Measurements from ENCODE around the gene CHML.

CHML gene

GRCh38 chr1:241631674-241632073 is 8.5 kb downstream of the CHML start:
- Mint-ChIP-seq H3K36me3 (ENCODE audit: low read depth) (peaks cover 61% of the 10 kb centered on the region), H3K4me3 (no peak overlapping the region), H3K27ac (no peak overlapping the region), H3K27me3 (ENCODE audit: low read depth, poor library complexity) (no peaks in the 10 kb centered on the region), H3K4me1 (peaks cover 10% of the 10 kb centered on the region), H3K9me3 (peaks cover 31% of the 10 kb centered on the region)
- DNase-seq, result no peak
- TF ChIP-seq, protein P1, sequence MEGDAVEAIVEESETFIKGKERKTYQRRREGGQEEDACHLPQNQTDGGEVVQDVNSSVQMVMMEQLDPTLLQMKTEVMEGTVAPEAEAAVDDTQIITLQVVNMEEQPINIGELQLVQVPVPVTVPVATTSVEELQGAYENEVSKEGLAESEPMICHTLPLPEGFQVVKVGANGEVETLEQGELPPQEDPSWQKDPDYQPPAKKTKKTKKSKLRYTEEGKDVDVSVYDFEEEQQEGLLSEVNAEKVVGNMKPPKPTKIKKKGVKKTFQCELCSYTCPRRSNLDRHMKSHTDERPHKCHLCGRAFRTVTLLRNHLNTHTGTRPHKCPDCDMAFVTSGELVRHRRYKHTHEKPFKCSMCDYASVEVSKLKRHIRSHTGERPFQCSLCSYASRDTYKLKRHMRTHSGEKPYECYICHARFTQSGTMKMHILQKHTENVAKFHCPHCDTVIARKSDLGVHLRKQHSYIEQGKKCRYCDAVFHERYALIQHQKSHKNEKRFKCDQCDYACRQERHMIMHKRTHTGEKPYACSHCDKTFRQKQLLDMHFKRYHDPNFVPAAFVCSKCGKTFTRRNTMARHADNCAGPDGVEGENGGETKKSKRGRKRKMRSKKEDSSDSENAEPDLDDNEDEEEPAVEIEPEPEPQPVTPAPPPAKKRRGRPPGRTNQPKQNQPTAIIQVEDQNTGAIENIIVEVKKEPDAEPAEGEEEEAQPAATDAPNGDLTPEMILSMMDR (IDR thresholded peaks at IDR 0.05), result no peak

- no peaks in the 10 kb centered on the region for H3K27me3 Mint-ChIP-seq (ENCODE audit: low read depth, poor library complexity)
- H3K4me3 Mint-ChIP-seq, result no peak overlapping the region
- H3K4me1 Mint-ChIP-seq, result peaks cover 5% of the 10 kb centered on the region
- TF ChIP-seq, protein P1 (IDR thresholded peaks at IDR 0.05), result no peak
- no peak for DNase-seq
- peaks cover 53% of the 10 kb centered on the region for H3K36me3 Mint-ChIP-seq (ENCODE audit: low read depth)
- no peak overlapping the region for H3K27ac Mint-ChIP-seq
- peaks cover 26% of the 10 kb centered on the region for H3K9me3 Mint-ChIP-seq
Measured at GRCh38 chr1:241630899-241631298, 9.3 kb downstream of the CHML start.

GRCh38 chr1:241630476-241630875 is 9.7 kb downstream of the CHML start:
- H3K4me1 Mint-ChIP-seq, result peaks cover 5% of the 10 kb centered on the region
- H3K27ac Mint-ChIP-seq, result no peak overlapping the region
- TF ChIP-seq, protein P1 (IDR thresholded peaks at IDR 0.05), result no peak
- H3K27me3 Mint-ChIP-seq (ENCODE audit: low read depth, poor library complexity), result no peaks in the 10 kb centered on the region
- DNase-seq, result no peak
- no peak overlapping the region for H3K4me3 Mint-ChIP-seq
- H3K9me3 Mint-ChIP-seq, result peaks cover 22% of the 10 kb centered on the region
- H3K36me3 Mint-ChIP-seq (ENCODE audit: low read depth), result peaks cover 49% of the 10 kb centered on the region

DNA sequence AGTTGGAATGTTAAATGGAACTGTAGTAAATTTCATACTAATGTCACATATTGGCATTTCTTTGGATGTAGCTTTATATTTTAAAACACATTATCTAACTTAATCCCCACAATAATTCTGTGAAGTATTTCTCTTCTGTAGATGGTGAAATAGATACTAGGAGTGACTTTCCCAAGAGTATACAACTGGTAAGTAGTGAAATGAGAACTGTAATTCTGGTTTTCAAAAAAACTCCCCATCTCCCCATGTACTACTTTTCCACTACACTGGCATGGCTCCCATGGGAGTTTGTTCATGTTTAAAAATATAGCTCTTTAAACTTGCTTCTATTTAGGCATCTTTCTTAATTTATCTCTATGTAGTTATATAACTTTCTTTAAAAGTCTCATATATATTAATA is 10.2 kb downstream of the CHML start:
- TF ChIP-seq, protein P1 (IDR thresholded peaks at IDR 0.05), result no peak
- Mint-ChIP-seq H3K27ac (no peak overlapping the region), H3K36me3 (ENCODE audit: low read depth) (peaks cover 44% of the 10 kb centered on the region), H3K4me3 (no peak overlapping the region), H3K9me3 (peaks cover 17% of the 10 kb centered on the region), H3K4me1 (peaks cover 5% of the 10 kb centered on the region), H3K27me3 (ENCODE audit: low read depth, poor library complexity) (no peaks in the 10 kb centered on the region)
- no peak for DNase-seq

DNA sequence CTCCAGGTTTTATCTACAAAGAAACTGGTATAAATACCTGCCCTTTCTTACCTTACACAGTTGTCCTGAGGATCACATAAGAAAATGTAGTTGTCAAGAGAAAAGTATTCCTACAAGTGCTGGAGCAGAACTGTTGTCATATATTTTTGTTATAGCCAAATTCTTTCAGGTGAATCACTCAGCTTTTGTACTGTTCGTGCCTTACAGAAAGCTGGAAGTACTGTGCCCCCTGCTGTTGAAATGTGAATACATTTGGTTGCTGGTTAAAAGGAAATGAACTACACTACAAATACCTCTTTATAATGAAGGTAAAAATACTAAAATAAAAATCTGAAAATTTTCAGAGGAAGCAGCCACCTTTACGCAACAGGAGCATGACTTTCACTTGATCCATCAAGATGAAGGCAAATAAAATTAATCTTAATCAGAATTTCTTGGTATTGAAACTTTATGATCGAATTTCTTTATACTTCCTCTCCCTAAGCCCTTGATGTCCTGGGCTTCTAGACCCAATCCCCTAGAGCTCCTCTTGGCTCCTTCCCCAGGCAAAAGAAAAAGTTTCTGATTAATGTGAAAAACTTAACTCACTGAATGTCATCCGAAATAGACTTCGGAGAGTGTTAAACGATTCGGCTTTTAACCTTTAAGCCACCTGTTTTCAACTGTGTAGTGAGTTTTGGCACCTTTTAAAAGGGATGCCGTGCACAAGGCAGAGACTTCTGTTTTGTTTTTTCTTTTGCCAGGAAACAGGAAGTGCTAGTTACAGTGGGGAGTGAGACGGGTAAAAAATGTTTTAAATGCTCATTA is 12.5 kb downstream of the CHML start:
- H3K4me1 Mint-ChIP-seq, result peaks cover 5% of the 10 kb centered on the region
- peak overlapping the region; percentile 68 for H3K27ac Mint-ChIP-seq
- H3K36me3 Mint-ChIP-seq (ENCODE audit: low read depth), result peaks cover 23% of the 10 kb centered on the region
- TF ChIP-seq, protein P1 (IDR thresholded peaks at IDR 0.05), result peak; percentile 38
- H3K9me3 Mint-ChIP-seq, result peaks cover 4% of the 10 kb centered on the region
- H3K27me3 Mint-ChIP-seq (ENCODE audit: low read depth, poor library complexity), result no peaks in the 10 kb centered on the region
- H3K4me3 Mint-ChIP-seq, result no peak overlapping the region
- DNase-seq, result no peak

- TF ChIP-seq, protein P1 (IDR thresholded peaks at IDR 0.05), result no peak
- H3K27ac Mint-ChIP-seq, result no peak overlapping the region
- DNase-seq, result no peak
- H3K9me3 Mint-ChIP-seq, result no peaks in the 10 kb centered on the region
- no peaks in the 10 kb centered on the region for H3K4me1 Mint-ChIP-seq
- H3K27me3 Mint-ChIP-seq (ENCODE audit: low read depth, poor library complexity), result no peaks in the 10 kb centered on the region
- H3K36me3 Mint-ChIP-seq (ENCODE audit: low read depth), result peaks cover 21% of the 10 kb centered on the region
- no peak overlapping the region for H3K4me3 Mint-ChIP-seq
Measured at GRCh38 chr1:241624935-241625334, 15.2 kb downstream of the CHML start.

All from nephron progenitor cell (in vitro differentiated cells).